HG03060 (cell line): ENCODE results near the gene UBB.

ENCODE experiments used
- ATAC-seq: cut with Tn5 transposase; IDR thresholded peaks from one replicate; pipeline ENCODE4 v1.9.1; 2021; ENCODE audit warnings: low read depth, moderate number of reproducible peaks; ENCODE audit not compliant: unreplicated experiment

UBB gene

GRCh38 chr17:16417399-16417798 is 36.5 kb downstream of the UBB start:
- no peak for ATAC-seq

GRCh38 chr17:16417896-16418684 is 37.2 kb downstream of the UBB start:
- ATAC-seq, result no peak

- no peak for ATAC-seq
Measured at GRCh38 chr17:16418685-16419068, 37.8 kb downstream of the UBB start.

- peak; percentile 36 for ATAC-seq
Measured at GRCh38 chr17:16419074-16419928, 38.4 kb downstream of the UBB start.

- ATAC-seq, result no peak
Measured at GRCh38 chr17:16419929-16420271, 39.0 kb downstream of the UBB start.

GRCh38 chr17:16422416-16422815 is 41.5 kb downstream of the UBB start:
- no peak for ATAC-seq

- no peak for ATAC-seq
Measured at GRCh38 chr17:16423226-16423872, 42.5 kb downstream of the UBB start.

- no peak for ATAC-seq
Measured at GRCh38 chr17:16425202-16425601, 44.3 kb downstream of the UBB start.

GRCh38 chr17:16425698-16426659 is 45.1 kb downstream of the UBB start:
- ATAC-seq, result no peak

- no peak for ATAC-seq
Measured at GRCh38 chr17:16427020-16427419, 46.1 kb downstream of the UBB start.

- ATAC-seq, result no peak
Measured at GRCh38 chr17:16428098-16428882, 47.4 kb downstream of the UBB start.

GRCh38 chr17:16429083-16429482 is 48.2 kb downstream of the UBB start:
- ATAC-seq, result no peak

GRCh38 chr17:16430650-16431049 is 49.8 kb downstream of the UBB start:
- no peak for ATAC-seq

- ATAC-seq, result no peak
Measured at GRCh38 chr17:16432017-16432416, 51.1 kb downstream of the UBB start.
